H1 (cell line): ENCODE measurements around the gene RBBP6. TPM values are rescaled to one million over a fixed set of nuclear protein-coding genes. Genes with fewer than 3 reads are reported as not detected.

Experiments used
- CHD7 ChIP-seq: fragments of 300-600 bp; sonication (generic); IDR thresholded peaks from 2 replicates; pipeline ENCODE4 v1.7.1; 2012; ENCODE audit warnings: low read length, moderate library complexity, mild to moderate bottlenecking, inconsistent platforms; ENCODE audit not compliant: insufficient replicate concordance
- polyA plus RNA-seq, 7 experiments: library from polyadenylated mRNA; depleted of rRNA in 3 of 7; stranded (reverse) in 5 of 7; unstranded in 2 of 7; fragments of >200 nt in 5 of 7; fragments of 200-250 nt in 2 of 7; gene quantifications; 1 replicate in 5 of 7; 2 replicates in 1 of 7; 4 replicates in 1 of 7; pipeline versions ENCODE4 v1.2.1 to v1.2.3, GENCODE V29; 2011 to 2013; ENCODE audit warnings: missing spikeins in 2 of 7, mixed read lengths in 2 of 7
- total RNA-seq: library from RNA; stranded (reverse); fragmentation: NEBNext Ultra II Directional; extraction: Animal tissue kit (Norgen Biotek cat#: 25700); gene quantifications from 2 replicates; pipeline ENCODE4 v1.2.1, GENCODE V29; 2021

Gene RBBP6
- total and polyA plus RNA-seq, 2 of the 8 experiments (the other 6 are each of a cell fraction or from before 2014, with no cell fraction given): 22.5 to 54.5 TPM

GRCh38 chr16:24516900-24517669, 22.3 kb upstream of the RBBP6 start (continued):
- no peak for TF ChIP-seq CHD7
